Embryonic facial prominence (tissue), 1 donor: Measurements from ENCODE around the gene XIRP1.
"Not testable (repeated sequence)": the region's sequence is repeated elsewhere in the genome, so short reads cannot be mapped to it uniquely, and the experiment has no call there.

ENCODE experiments used
- DNase-seq: peaks from one replicate; pipeline ENCODE4 v3.0.0-alpha.2; 2016; ENCODE audit errors: extremely low spot score

XIRP1 gene

GRCh38 chr3:39186692-39187151 is 5.7 kb downstream of the XIRP1 start:
- no peak for DNase-seq

- no peak for DNase-seq
These were observed 6.3 kb downstream of the XIRP1 start for GRCh38 chr3:39185959-39186691.

- DNase-seq: no peak
These were observed 7.0 kb downstream of the XIRP1 start for GRCh38 chr3:39185326-39185958.

- no peak for DNase-seq
These were observed 7.5 kb downstream of the XIRP1 start for GRCh38 chr3:39184968-39185285.

GRCh38 chr3:39184081-39184967 is 8.1 kb downstream of the XIRP1 start:
- no peak for DNase-seq

GRCh38 chr3:39183211-39184080 is 8.9 kb downstream of the XIRP1 start:
- no peak for DNase-seq

GRCh38 chr3:39181408-39182335 is 10.7 kb downstream of the XIRP1 start:
- no peak for DNase-seq

- peak; percentile 69 for DNase-seq
These were observed 11.6 kb downstream of the XIRP1 start for GRCh38 chr3:39180546-39181346.

GRCh38 chr3:39180183-39180545 is 12.2 kb downstream of the XIRP1 start:
- no peak for DNase-seq

- DNase-seq: no peak
These were observed 13.8 kb downstream of the XIRP1 start for GRCh38 chr3:39178553-39178952.

- DNase-seq: peak; percentile 89
These were observed 14.6 kb downstream of the XIRP1 start for GRCh38 chr3:39177708-39178332.

- DNase-seq: no peak
These were observed 16.2 kb downstream of the XIRP1 start for GRCh38 chr3:39176025-39176714.

GRCh38 chr3:39173318-39174125 is 18.9 kb downstream of the XIRP1 start:
- no peak for DNase-seq

- DNase-seq: no peak
These were observed 20.5 kb downstream of the XIRP1 start for GRCh38 chr3:39171860-39172259.

GRCh38 chr3:39170877-39171276 is 21.5 kb downstream of the XIRP1 start:
- not testable (repeated sequence) for DNase-seq

GRCh38 chr3:39170461-39170860 is 21.9 kb downstream of the XIRP1 start:
- DNase-seq: no peak

GRCh38 chr3:39169712-39170111 is 22.7 kb downstream of the XIRP1 start:
- DNase-seq: no peak
